HCEC 1CT (cell line): ENCODE data around the gene DSCAM.
"Not testable (repeated sequence)": the region's sequence is repeated elsewhere in the genome, so short reads cannot be mapped to it uniquely, and the experiment has no call there.

ENCODE experiments used
- DNase-seq: peaks from one replicate; pipeline ENCODE4 v3.0.0-alpha.2; 2017

The DSCAM gene

DNA sequence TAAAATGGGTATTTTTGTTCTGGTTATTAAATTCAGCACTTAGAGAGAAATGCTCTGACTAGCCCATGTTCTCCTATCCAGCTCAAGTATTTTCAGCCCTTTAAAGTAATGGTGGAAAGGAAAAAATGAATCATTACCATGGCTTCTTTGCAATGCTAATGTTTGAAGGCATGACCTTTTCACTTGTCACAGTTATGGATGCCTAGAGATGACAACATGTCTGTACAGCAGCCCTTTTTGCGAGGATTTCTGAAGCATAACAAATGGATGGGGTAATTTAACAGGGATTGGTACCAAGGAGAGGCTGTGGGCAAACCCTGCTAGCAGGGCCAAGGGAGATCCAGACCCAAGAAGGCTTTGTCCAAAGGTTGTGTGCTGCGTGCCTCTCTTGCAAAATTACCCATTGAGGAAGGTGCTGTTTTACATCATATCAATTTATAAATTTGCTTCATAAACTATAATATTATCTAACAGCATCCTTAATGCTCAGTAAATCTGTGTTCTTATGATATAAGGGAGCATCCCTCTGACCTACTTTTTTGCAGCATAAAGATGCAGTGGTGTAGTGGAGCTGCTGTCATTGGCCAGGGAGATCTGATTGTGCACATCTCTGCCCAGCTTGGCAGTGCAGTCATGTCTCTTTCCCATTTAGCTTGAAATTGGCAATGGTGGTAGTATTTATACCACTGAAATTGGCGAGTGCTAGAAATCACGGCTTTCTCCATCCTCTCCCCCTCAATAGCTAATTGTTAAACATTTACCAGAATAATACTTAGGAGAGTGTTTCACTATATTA, 652.6 kb downstream of the DSCAM start:
- DNase-seq = no peak

GRCh38 chr21:40191616-40192015, 655.3 kb downstream of the DSCAM start:
- DNase-seq = no peak

DNA sequence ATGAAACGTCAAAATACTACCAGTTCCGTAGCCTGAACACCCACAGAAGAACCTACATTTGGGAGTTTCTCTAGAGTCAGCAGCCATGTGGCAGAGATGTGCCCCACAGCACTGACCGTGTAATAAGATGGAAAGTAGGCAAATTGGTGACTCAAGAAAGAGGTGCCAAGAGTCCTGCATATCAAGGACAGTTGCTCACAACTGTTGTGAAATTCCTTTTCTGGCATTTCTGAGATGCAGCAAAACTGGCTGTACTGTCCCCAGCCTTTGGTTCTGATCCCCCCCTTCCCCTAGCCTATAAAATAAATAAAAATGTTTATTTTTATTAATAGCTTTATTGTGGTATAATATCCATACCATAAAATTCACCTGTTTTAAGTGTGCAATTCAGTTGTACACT, 655.8 kb downstream of the DSCAM start:
- DNase-seq = no peak

- DNase-seq = no peak
Measured at GRCh38 chr21:40187946-40188654, 658.9 kb downstream of the DSCAM start.

DNA sequence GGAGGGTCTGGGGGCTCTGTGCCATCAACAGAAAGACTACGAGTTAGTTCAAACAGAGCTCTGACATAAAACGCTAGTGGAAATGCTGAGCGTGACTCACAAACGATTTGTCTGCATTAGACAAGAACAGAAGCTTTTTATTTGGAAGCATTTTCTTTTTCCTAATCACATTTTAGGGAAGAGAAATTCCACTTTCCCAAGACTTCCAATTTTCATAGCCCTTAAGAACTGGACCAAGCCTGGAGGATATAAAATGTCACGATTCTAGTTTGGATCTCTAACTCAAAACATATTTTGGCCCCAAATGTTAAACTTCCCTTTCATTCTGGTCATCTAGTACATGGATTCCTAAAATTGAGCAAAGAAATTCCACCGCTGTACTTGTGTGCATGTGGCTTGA, 659.7 kb downstream of the DSCAM start:
- no peak for DNase-seq

GRCh38 chr21:40186045-40186444, 660.9 kb downstream of the DSCAM start:
- DNase-seq = no peak

GRCh38 chr21:40185208-40185607, 661.8 kb downstream of the DSCAM start:
- DNase-seq = no peak

DNA sequence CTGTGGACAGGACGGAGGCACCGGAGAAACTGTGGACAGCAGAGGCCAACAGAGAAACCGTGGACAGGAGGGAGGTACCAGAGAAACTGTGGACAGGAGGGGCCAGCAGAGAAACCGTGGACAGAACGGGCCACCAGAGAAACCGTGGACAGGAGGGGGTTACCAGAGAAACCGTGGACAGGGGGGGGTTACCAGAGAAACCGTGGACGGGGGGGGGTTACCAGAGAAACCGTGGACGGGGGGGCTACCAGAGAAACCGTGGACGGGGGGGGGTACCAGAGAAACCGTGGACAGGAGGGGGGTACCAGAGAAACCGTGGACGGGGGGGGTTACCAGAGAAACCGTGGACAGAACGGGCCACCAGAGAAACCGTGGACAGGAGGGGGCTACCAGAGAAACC, 664.5 kb downstream of the DSCAM start:
- DNase-seq = not testable (repeated sequence)

GRCh38 chr21:40179166-40179565, 667.8 kb downstream of the DSCAM start:
- DNase-seq = no peak

DNA sequence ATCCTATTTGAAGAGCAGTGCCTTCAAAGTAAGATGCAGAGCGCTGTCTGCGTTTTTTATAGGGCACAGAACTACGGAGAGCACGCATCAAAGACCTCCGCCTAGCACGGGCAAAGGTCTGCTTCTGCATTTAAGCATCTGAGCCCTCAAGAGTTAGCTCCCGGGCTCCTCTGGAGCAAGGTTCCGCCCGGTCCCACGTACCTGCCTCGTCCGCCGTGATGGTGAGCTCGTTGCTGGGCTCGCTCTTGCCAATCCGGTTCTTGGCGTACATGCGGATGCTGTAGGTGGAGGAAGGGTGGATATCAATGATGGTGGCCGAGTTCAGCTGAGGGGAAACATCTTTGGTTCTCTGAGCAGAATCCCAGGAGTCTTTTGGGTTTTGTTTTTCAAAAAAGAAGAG, 668.2 kb downstream of the DSCAM start:
- DNase-seq = no peak

GRCh38 chr21:40177979-40178378, 669.0 kb downstream of the DSCAM start:
- DNase-seq = no peak

- DNase-seq = no peak
Measured at GRCh38 chr21:40176724-40177123, 670.2 kb downstream of the DSCAM start.

DNA sequence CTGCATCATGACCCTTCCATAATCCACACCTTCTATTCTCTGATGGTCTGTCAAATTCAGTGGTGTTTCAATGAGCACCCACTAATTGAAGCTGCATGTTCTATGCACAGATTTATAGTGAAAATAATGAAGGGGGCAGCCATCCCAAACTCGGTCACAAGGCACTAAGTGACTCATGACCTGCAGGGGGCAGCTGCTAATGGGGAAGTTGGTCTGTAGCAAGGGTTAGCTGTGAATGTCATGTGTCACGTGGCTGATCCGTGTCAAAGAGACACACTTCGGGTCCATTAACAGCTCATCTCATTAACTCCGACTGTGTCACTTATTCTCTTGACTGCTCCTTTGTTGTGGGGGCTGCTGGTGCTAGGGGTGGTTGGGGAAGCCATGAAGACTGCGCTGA, 673.1 kb downstream of the DSCAM start:
- no peak for DNase-seq

GRCh38 chr21:40169971-40170370, 677.0 kb downstream of the DSCAM start:
- no peak for DNase-seq

DNA sequence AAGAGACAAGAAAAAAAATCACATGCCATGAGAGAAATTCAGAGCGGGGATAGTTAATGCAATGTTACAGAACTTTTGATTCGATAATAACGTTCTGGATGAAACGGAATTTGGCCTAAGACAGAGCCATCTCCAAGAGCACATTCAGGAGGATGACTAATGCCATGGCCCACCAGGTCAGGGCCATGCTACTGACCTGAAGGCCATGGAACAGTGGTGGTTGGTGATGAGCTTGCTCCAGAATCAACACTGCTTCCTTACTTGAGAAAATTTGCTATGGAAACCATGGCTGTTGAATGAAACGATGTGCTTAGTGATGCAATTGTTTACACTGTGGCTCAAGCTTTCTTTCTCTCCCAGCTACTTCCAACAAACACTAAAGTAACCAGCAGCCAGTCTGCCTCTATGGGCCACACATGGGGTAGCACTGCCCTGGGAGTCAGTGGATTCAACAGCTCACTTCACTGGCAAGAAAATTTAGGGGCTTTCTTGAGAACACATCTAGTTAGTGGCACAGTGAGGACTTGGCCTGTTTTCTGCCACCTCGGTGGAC, 680.6 kb downstream of the DSCAM start:
- no peak for DNase-seq

DNA sequence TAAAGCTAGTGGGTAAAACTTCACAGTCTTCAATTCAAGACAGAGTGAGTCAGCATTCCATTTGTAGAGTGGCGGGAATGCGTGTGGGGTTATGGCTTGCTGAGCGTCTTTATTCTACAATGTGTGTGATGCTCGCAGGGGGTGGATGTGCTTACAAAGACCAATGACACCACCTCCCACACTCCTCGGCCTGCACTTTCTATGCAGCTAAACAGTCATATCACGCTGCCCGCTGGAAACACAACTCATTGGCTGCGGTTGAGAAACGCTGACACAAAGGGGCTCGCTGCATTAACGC, 681.2 kb downstream of the DSCAM start:
- no peak for DNase-seq

- no peak for DNase-seq
Measured at GRCh38 chr21:40164905-40165772, 681.8 kb downstream of the DSCAM start.

DNA sequence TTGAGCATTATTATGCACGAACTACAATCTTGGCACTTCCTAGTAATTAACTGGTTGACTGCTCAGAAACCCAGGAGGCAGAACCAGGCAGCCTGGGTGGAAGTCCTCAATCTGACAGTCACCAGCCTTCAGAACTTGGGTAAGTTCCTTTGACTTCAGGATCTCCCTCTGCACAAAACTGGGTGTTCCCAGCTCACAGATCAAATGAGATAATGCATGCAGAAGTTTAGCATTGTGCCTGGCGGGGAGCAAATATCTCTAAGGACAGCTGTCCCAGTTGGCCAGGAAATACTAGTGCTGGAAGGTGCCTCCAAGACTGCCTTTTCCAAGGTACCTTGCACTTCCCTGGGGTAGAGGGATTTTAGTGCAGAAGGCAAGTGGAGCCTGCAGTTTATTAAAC, 684.9 kb downstream of the DSCAM start:
- DNase-seq = no peak

GRCh38 chr21:40160911-40161310, 686.0 kb downstream of the DSCAM start:
- DNase-seq = no peak

DNA sequence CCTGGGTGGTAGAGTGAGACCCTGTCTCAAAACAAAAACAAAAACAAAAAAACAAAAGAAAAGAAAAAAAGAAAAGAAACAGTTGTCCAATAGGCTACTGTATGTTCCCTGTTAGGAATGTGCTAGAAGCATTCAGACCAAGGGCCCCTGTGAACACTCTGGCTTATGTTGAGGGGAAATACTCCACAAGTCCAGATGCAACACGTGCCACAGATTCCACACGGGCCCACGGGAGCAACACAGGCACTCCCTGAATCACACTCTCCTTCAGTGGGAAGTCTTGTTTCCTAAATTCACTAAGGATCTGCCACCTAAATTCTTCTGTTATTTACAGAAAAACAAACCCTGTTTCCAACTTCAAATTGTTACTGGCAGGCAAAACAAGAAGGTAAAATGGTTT, 688.6 kb downstream of the DSCAM start:
- DNase-seq = no peak

DNA sequence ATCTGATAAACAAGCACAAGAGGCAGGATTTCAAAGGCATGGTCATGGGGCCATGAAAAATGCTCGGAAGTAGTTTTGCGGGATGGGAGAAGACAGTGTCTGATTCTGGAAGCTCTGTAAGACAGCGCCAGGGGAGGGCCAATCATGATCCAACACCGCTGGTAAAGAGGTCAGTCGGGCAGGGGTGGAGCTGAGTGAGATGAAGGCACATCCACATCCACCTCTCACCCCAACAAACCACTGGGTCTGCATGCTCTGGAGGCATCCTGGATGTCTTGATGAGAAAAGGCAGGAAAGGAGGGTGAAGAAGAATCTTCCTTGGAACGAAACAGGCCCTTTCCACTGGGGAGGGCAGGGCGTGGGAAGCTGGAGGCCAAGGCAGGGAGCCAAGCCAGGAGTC, 691.4 kb downstream of the DSCAM start:
- no peak for DNase-seq

DNA sequence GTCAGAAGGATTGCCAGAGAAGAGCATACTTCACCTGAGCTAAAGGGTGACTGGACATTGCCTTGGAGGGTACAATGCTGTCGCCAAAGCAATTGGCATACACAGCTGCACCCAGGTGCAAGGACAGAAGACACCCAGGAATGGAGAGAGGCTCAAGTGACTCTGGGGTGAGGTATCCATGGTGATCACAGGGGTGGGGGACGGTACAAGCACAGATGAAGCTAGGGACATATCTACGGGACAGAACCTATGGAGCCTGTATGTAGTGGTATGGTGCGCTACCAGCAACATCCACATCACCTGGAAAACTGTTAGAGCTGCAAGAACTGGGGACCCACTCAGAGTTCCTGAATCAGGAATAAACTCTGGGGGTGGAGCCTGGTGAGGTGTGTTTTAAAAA, 693.6 kb downstream of the DSCAM start:
- DNase-seq = no peak

- no peak for DNase-seq
Measured at GRCh38 chr21:40152476-40152875, 694.5 kb downstream of the DSCAM start.

- DNase-seq = no peak
Measured at GRCh38 chr21:40151611-40152010, 695.3 kb downstream of the DSCAM start.
